MM.1S (cell line): ENCODE measurements around the gene GSTT4.

Source experiments
- CTCF ChIP-seq: fragments of 300-600 bp; sonication (generic); IDR thresholded peaks from 2 replicates; pipeline ENCODE4 v1.5.1; 2016; ENCODE audit warnings: antibody characterized with exemption, low read length, mixed read lengths
- EZH2 ChIP-seq: fragments of 300-600 bp; sonication (generic); optimal IDR thresholded peaks from 2 replicates; pipeline ENCODE3; 2017; ENCODE audit warnings: low read depth, mild to moderate bottlenecking, antibody characterized with exemption, low read length, mixed read lengths
- EZH2phosphoT487 ChIP-seq: fragments of 300-600 bp; sonication (generic); IDR thresholded peaks from 2 replicates; pipeline ENCODE4 v1.6.1; 2018; ENCODE audit warnings: antibody characterized with exemption, low read length

DNA sequence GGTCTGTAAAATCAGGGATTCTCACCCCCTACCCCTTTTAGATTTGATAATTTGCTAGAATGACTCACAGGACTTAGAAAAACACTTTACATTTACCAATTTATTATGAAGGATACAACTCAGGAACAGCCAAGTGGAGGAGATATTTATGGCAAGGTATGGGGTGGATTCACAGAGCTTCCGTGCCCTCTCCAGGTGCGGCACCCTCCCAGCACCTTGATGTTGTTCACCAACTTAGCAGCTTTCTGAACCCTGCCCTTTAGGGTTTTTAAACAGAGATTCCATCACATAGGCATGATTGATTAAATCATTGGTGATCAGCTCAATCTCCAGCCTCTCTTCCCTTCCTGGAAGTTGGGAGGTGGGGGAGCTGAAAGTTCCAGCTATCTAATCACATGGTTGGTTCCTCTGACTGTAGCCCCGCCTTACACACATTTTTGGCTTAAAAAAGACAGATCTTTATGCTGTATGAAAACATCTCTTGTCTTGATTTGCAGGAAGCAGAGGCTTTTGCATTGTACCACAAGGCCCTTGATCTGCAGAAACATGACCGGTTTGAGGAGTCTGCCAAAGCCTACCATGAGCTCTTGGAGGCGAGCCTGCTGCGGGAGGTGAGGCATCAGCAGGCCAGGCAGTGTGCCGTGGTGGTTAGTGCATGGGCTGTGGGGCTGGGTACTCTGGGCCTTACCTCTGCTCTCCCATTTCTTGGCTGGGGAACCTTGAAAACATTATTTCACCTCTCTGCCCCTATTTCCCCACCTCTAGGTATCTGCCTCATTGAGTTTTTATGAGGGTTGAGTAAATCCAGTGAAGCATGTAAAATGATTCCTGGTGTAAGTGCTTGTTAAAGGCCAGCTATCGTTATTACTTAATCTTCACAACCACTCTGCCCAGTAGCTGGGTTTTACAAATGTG, 32.9 kb upstream of the GSTT4 start:
- TF ChIP-seq CTCF (no peak), EZH2phosphoT487 (no peak), EZH2 (no peak)
